DOHH2 (cell line): Measurements from ENCODE around the gene HAO1.

Experiments
- CTCF ChIP-seq: fragments of 200-600 bp; sonication (generic); IDR thresholded peaks from one replicate; pipeline ENCODE4 v1.5.1; 2014; ENCODE audit warnings: antibody characterized with exemption, mild to moderate bottlenecking, low read depth, low read length; ENCODE audit not compliant: poor library complexity, severe bottlenecking
- EZH2phosphoT487 ChIP-seq: fragments of 200-600 bp; sonication (generic); IDR thresholded peaks from 2 replicates; pipeline ENCODE4 v1.6.1; 2017; ENCODE audit warnings: borderline replicate concordance, mild to moderate bottlenecking, antibody characterized with exemption, low read length, moderate library complexity, mixed read lengths

GRCh38 chr20:7971536-7972280 is 31.4 kb upstream of the HAO1 start:
- no peak for TF ChIP-seq CTCF
- no peak for TF ChIP-seq EZH2phosphoT487
